Mesodermal cell (in vitro differentiated cells): Measurements from ENCODE around the gene UROC1.

Source experiments
- H3K27ac ChIP-seq: 2 replicates; pipeline ENCODE4 v1.7.0; 2013; ENCODE audit warnings: mild to moderate bottlenecking, low read depth, low read length, moderate library complexity; ENCODE audit not compliant: severe bottlenecking
- H3K36me3 ChIP-seq: 2 replicates; pipeline ENCODE4 v1.7.1; 2013; ENCODE audit warnings: mild to moderate bottlenecking, low read length, moderate library complexity; ENCODE audit not compliant: control insufficient read depth, insufficient read depth
- H3K4me1 ChIP-seq: one replicate; pipeline ENCODE4 v1.7.1; 2013; ENCODE audit warnings: mild to moderate bottlenecking, low read length; ENCODE audit not compliant: insufficient read depth, control insufficient read depth, poor library complexity, severe bottlenecking
- H3K4me3 ChIP-seq: 2 replicates; pipeline ENCODE4 v1.7.0; 2013; ENCODE audit warnings: low read length, control low read depth, mild to moderate bottlenecking; ENCODE audit not compliant: insufficient read depth, poor library complexity, severe bottlenecking; ENCODE audit errors: extremely low read depth
- H3K9me3 ChIP-seq: 2 replicates; pipeline ENCODE4 v1.7.1; 2013; ENCODE audit warnings: mild to moderate bottlenecking, low read length, moderate library complexity; ENCODE audit not compliant: control insufficient read depth
- WGBS, 2 experiments: methylation state at CpG; one replicate each; pipeline ENCODE4 v1.1.5; 2013; ENCODE audit warnings: missing lambda C conversion rate in 2 of 2; ENCODE audit not compliant: insufficient coverage in 2 of 2; 5-methylcytosine and 5-hydroxymethylcytosine counted together

The UROC1 gene

DNA sequence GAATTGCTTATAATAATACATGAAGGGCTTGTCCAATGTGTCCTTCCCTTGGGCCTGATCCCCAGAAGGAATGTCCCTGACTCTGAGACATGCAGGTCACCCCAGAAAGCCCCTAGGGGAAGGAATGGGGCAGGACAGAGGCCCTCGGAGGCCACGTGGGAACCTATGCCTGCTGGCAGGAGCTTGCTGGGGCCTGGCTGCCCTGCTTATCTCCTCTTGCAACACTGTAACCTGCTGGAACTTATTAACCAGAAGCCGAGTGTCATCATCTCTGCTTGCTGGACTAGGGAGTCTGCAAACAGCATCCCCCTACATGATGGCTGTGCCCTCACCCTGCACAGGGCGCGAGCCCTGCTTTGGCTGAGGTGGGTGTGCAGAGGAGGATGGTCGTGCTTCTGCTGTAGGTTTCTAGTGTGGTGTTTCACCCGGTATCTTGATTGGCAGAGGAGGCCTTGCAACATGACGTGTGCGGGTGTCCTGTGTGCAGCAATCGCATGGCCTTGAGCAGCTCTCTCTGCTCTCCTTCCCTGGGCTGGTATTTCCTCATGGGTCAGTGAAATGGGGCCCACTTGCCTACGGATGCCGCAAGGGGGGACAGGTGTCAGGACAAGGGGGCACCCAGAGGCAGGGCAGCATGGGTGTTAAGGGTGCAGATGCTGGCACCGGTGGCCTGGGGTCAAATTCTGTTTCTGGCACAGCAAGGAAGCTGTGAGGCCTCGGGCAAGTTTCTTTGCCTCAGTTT, 11.4 kb upstream of the UROC1 start:
- Histone ChIP-seq H3K4me3 (no peak overlapping the region), H3K36me3 (no peaks in the 10 kb centered on the region), H3K4me1 (no peaks in the 10 kb centered on the region), H3K27ac (no peak overlapping the region), H3K9me3 (no peaks in the 10 kb centered on the region)
- 91 to 96% methylated on average over 9 to 13 of the region's 14 CpGs for WGBS, 2 experiments

GRCh38 chr3:126528419-126528799, 10.8 kb upstream of the UROC1 start:
- no peaks in the 10 kb centered on the region for H3K4me1 ChIP-seq
- H3K27ac ChIP-seq: no peak overlapping the region
- no peak overlapping the region for H3K4me3 ChIP-seq
- no peaks in the 10 kb centered on the region for H3K36me3 ChIP-seq
- H3K9me3 ChIP-seq: no peaks in the 10 kb centered on the region
- WGBS, 2 experiments: 67 to 79% methylated on average over 1 to 2 of the region's 5 CpGs

- H3K27ac ChIP-seq: no peak overlapping the region
- no peak overlapping the region for H3K4me3 ChIP-seq
- H3K36me3 ChIP-seq: no peaks in the 10 kb centered on the region
- WGBS, 2 experiments: 65 to 71% methylated on average over 4 of the region's 6 CpGs
- H3K4me1 ChIP-seq: no peaks in the 10 kb centered on the region
- no peaks in the 10 kb centered on the region for H3K9me3 ChIP-seq
These were observed 10.1 kb upstream of the UROC1 start for GRCh38 chr3:126527455-126528211.

DNA sequence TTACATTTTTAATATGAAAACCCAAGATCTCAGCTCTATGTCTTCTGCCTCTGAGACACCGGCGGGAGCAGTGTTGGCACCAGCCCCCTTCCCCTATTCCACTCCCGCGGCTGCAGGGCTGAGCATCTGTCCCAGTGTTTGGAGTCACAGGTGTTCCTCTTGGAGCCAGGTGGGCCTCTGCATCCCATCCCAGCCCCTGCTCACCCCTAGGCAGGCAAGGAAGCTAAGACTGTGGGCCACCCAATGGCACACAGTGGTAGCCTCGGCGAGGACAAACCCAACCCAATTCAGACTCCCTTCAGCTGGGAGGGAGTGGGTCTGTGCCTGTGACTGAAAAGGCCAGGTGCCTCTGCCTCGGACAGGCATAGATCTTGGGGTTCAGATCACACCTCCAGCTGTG, 9.4 kb upstream of the UROC1 start:
- Histone ChIP-seq H3K36me3 (no peaks in the 10 kb centered on the region), H3K4me1 (no peaks in the 10 kb centered on the region), H3K9me3 (no peaks in the 10 kb centered on the region), H3K4me3 (no peak overlapping the region), H3K27ac (no peak overlapping the region)
- 74 to 89% methylated on average over 3 to 5 of the region's 7 CpGs for WGBS, 2 experiments

DNA sequence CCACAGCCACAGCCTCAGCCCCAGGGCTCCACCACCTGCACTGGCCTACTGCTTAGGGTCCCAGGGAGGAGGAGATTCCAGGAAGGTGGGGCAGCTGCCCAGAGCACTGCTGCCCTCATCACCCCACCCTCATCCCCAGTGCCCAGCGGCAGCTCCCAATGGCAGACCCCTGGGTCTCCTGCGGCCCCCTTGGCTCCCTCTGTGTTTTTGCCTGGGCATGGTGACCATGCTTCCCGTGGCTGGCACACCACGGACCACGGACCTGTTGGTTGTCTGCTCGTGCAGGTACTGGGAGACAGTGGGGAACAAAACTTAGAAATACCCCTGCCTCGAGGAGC, 9.1 kb upstream of the UROC1 start:
- 79 to 92% methylated on average over 5 of the region's 7 CpGs for WGBS, 2 experiments
- Histone ChIP-seq H3K27ac (no peak overlapping the region), H3K4me3 (no peak overlapping the region), H3K36me3 (no peaks in the 10 kb centered on the region), H3K4me1 (no peaks in the 10 kb centered on the region), H3K9me3 (no peaks in the 10 kb centered on the region)

- Histone ChIP-seq H3K4me1 (no peaks in the 10 kb centered on the region), H3K4me3 (no peak overlapping the region), H3K27ac (no peak overlapping the region), H3K9me3 (no peaks in the 10 kb centered on the region), H3K36me3 (no peaks in the 10 kb centered on the region)
- 93 to 100% methylated on average over 4 to 7 of the region's 8 CpGs for WGBS, 2 experiments
These were observed 8.5 kb upstream of the UROC1 start for GRCh38 chr3:126525853-126526667.

DNA sequence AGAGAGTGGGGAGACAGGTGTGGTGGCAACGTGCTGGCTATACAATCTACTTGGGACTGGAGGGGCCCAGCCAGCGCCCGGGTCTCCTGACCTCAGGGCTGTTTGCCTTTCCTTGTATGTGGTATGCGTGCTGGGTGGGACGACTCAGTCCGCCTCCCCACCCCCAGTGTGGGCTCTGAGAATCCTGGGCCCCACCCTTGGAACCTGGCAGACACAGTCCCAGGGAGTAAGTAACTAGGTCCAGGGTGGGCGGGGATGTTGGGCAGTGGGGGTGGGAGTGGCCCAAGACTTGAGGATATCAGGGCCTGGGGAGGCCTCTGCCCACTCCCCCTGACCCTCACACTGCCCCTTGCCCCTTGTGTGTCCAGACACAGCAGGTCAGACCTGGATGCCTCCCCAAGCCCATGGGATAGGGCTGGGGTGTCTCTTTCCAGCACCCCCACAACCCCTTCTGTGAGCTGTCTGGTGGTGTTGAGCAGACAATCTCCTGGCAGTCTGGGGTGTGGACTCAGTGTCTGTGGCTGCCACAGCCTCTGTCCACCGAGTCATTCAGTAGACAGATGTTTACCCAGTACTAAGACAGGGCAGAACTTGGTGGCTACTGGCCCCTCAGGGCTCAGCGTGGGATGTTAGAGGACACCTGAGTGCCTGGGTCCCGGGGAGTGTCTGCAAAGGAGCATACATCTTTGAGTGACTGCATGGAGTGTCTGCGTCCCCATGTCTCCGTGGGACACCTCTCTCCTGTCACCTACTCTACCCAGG, 7.7 kb upstream of the UROC1 start:
- Histone ChIP-seq H3K36me3 (no peaks in the 10 kb centered on the region), H3K9me3 (no peaks in the 10 kb centered on the region), H3K4me3 (no peak overlapping the region), H3K27ac (no peak overlapping the region), H3K4me1 (no peaks in the 10 kb centered on the region)
- WGBS, 2 experiments: 74 to 83% methylated on average over 6 to 7 of the region's 12 CpGs

DNA sequence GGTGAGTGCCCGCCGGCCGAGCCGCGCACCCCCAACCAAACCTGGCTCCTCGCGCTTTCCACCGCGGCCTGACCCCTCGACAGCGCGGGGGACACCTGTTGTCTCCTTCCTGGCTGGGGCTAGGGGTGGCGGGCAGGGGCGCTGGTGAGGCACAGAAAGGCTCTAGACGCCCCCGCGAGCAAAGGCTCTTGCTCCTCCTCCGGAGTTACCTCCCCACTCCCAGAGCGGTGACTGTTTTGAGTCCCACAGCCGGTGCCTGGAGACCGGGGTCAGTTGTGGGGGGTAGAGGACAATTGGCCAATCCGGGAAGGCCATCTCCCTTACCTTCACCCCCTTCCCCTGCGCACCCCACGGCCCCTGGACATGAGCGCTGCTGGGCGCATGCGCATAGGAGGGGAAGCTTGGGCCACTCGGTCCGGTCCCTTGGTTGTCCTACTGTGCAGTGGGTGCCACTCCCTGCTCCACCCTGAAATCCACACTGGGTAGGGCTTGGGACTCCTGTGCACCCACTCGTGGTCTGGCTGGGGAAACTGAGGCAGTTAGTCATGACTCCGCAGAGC, 6.9 kb upstream of the UROC1 start:
- Histone ChIP-seq H3K4me3 (peak overlapping the region; percentile 33), H3K27ac (no peak overlapping the region), H3K9me3 (no peaks in the 10 kb centered on the region), H3K4me1 (no peaks in the 10 kb centered on the region), H3K36me3 (no peaks in the 10 kb centered on the region)
- 19 to 20% methylated on average over 21 to 25 of the region's 31 CpGs for WGBS, 2 experiments

GRCh38 chr3:126523745-126524428, 6.3 kb upstream of the UROC1 start, which contains the start of gene CHST13:
Gene CHST13, plus strand, starts transcription at chr3:126524155. Its CDS starts 178 bp downstream, at chr3:126524333.
- no peaks in the 10 kb centered on the region for H3K9me3 ChIP-seq
- H3K4me3 ChIP-seq: peak within 1 kb of the TSS; percentile 33
- no peaks in the 10 kb centered on the region for H3K36me3 ChIP-seq
- 9 to 10% methylated on average over 31 to 46 of the region's 56 CpGs for WGBS, 2 experiments
- H3K27ac ChIP-seq: no peak within 1 kb of the TSS
- H3K4me1 ChIP-seq: no peaks in the 10 kb centered on the region
